Astrocyte of the spinal cord (primary cell): ENCODE measurements around the gene AGAP1.

Source experiments
- DNase-seq: peaks from one replicate; pipeline ENCODE4 v3.0.0; 2011; ENCODE audit warnings: low read depth, low spot score
- H3K4me3 ChIP-seq: 2 replicates; pipeline ENCODE4 v1.5.1; 2011; ENCODE audit warnings: low read depth, mild to moderate bottlenecking, low read length, moderate library complexity
- in situ Hi-C: cut with HindIII; loops from 2 replicates; pipeline ENCODE4 v1.10.0; 2017; ENCODE audit warnings: low sequenced_read_pairs
- TF ChIP-seq, protein P1 (sequence below): IDR thresholded peaks from 2 replicates; pipeline ENCODE4 v1.5.1; 2012; ENCODE audit warnings: low read depth, mild to moderate bottlenecking, low read length, inconsistent platforms

Gene AGAP1

DNA sequence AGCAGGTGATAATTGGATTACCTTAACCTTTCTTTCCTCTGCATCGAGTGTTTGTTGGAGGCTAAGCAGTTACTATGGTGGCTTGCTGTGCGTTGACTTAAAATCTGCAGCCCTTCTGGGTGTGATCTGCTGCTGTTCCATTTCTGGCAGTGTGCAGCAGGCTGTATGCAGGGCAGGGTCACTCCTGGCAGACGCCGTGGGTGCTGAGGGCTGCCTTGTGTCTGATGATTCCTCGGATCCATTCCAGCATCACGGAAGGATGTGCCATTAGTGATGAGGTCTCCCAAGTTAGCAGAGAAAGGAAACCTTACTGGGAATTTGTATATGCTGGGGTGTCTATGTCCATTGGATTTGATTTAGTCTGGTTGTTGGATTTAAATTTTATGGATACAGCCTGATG, 310.8 kb downstream of the AGAP1 start:
- in situ Hi-C loops: no loop called here
- TF ChIP-seq, protein P1, sequence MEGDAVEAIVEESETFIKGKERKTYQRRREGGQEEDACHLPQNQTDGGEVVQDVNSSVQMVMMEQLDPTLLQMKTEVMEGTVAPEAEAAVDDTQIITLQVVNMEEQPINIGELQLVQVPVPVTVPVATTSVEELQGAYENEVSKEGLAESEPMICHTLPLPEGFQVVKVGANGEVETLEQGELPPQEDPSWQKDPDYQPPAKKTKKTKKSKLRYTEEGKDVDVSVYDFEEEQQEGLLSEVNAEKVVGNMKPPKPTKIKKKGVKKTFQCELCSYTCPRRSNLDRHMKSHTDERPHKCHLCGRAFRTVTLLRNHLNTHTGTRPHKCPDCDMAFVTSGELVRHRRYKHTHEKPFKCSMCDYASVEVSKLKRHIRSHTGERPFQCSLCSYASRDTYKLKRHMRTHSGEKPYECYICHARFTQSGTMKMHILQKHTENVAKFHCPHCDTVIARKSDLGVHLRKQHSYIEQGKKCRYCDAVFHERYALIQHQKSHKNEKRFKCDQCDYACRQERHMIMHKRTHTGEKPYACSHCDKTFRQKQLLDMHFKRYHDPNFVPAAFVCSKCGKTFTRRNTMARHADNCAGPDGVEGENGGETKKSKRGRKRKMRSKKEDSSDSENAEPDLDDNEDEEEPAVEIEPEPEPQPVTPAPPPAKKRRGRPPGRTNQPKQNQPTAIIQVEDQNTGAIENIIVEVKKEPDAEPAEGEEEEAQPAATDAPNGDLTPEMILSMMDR: no peak
- DNase-seq: no peak
- H3K4me3 ChIP-seq: no peak overlapping the region

DNA sequence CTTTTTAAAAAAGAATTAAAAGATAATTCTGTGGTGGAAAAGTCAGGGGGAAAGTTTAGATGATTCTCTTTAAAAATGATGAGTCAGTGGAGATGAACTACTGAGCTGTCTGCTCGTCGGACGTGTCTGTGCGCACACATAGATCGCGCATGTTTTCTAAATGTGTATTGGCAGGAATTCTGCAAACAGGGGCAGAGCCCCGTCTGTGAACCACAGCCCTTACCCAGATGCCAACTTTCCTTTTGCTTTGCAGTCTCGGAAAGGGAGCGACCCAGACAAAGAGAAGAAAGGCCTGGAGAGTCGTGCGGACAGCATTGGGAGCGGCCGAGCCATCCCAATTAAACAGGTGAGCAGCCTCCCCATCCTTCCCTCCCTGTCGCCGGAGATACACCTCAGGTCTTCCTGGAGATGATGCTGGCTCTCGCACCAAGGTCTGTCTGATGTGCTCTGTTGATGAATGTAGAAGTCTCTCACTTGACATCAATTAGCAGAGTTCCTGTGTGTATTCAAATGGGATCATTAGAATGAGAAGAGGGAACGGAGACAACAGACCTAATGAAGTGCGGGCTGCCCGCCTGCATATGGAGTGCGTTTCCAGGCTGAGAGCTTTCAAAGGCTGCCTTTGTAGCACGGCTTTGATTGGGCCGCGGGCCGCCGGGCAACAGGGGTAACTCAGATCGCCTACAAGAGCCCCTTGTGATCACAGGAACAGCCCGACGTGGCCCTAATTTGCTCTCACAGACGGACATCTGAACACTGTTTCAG, 313.3 kb downstream of the AGAP1 start:
- DNase-seq: no peak
- TF ChIP-seq, protein P1: no peak
- in situ Hi-C loops: no loop called here
- no peak overlapping the region for H3K4me3 ChIP-seq

DNA sequence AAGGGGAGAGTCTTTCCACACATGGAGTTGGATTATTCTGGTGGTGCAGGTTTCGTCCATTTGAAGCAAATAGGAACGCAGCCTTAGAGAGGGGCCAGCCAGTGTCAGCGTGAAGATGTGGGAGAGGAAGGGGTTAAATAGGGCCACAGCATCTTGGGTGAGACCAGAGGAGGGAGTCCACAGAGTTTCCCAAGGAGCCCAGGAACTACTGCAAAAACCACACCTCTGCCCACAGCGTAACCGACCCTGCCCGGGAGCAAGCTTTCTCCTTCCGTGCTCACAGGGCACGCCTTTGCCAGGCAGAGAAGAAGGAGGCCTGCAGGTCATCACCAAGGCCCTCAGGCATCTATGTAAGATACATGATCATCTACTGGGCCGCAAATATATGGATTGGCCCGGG, 314.5 kb downstream of the AGAP1 start:
- in situ Hi-C loops: no loop called here
- TF ChIP-seq, protein P1: no peak
- no peak overlapping the region for H3K4me3 ChIP-seq
- no peak for DNase-seq

DNA sequence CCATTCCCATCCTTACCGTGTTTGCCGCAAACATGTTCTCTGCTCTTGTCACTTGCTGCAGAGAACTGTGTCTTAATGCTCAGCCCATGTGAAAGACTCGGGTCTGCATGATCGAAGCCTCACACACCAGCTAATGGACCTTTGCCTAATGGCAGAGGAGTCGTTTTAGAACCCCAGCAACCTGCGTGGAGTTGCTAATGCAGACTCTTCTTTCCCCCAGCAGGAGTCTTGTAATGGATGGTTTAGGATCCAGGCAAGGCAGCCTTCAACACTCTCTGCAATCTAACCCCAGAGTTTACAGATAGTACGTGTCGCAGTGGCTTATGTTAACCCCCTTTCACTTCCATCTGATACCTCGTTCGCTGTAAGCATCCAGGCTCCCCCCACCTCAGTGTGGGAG, 316.4 kb downstream of the AGAP1 start:
- H3K4me3 ChIP-seq: no peak overlapping the region
- in situ Hi-C loops: no loop called here
- no peak for DNase-seq
- TF ChIP-seq, protein P1: no peak

DNA sequence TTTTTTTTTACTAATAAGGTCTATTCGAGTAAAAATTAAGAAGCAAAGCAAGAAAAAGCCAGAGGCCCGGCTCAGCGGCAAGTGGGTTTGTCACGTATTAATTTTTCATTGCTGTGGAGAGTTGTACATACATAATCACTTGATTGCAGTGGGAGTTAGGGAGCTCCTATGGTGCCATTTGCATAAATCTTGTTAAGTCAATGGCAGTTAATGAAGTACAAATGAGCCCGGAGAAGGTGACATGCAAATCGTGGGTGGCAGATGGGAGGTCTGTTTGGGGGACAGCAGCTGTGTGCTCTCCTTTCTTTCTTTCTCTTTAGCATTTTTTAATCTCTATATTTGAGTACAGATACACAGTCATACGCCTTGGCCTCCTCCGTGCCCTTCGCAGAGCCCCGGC, 317.0 kb downstream of the AGAP1 start:
- no peak overlapping the region for H3K4me3 ChIP-seq
- DNase-seq: no peak
- TF ChIP-seq, protein P1: no peak
- in situ Hi-C loops: no loop called here

DNA sequence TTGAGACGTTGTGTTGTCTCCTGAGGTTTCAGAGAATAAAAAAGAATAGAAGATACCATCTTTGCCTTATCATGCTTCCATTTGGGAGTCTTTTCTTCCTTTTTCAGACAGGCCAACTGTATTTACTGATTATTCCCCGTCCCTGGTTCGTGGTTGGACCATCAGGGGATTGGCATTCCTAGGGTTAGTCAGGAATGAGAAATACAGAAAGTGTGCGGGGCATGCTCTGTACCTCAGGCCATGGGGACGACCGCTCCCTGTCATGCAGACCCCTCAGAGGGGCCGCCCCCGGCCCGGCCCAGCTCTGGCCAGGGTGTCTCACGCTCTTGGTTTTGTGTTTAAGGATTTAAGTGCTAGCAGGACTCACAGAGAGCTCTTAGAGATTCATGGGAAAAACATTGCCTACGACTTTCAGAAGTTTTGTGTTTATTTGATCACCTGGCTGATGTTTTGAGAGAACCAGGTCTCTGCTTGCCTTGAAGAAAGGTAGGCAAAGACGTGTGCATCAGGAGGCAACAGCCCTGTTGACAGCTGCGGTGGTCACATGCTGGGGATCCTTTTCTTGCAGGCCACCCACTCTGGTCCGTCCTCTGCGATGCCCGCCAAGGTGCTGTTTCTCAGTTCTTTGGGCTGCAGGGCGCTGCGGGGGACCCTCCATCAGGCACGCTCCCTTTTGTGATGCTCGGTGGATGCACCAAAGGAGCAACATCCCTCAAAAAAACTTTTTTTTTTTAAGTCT, 317.8 kb downstream of the AGAP1 start:
- no peak for DNase-seq
- in situ Hi-C loops: no loop called here
- no peak overlapping the region for H3K4me3 ChIP-seq
- TF ChIP-seq, protein P1: no peak
